Peyer's patch (tissue), 4 donors: ENCODE measurements around the gene ADM2. TPM values are rescaled to one million over a fixed set of nuclear protein-coding genes. Genes with fewer than 3 reads are reported as not detected.

Experiments
- DNase-seq, 3 donors: peaks; one replicate each; pipeline ENCODE4 v3.0.0-alpha.2; 2017 to 2019
- H3K27ac ChIP-seq, 4 donors: fragments of 200-600 bp; sonication (generic); one replicate each; pipeline ENCODE4 v1.5.1; 2016 to 2019
- H3K27me3 ChIP-seq, 2 donors: fragments of 200-600 bp; sonication (generic); one replicate each; pipeline ENCODE4 v1.5.1; 2019
- H3K36me3 ChIP-seq, 3 donors: fragments of 200-600 bp; sonication (generic); one replicate each; pipeline ENCODE4 v1.5.1; 2016 to 2019
- H3K4me1 ChIP-seq, 4 donors: fragments of 200-600 bp; sonication (generic); one replicate each; pipeline ENCODE4 v1.5.1; 2016 to 2019
- H3K4me3 ChIP-seq, 4 donors: fragments of 200-600 bp; sonication (generic); 1 replicate in 3 of 4; 2 replicates in 1 of 4; pipeline ENCODE4 v1.5.1; 2016 to 2019; ENCODE audit warnings: mild to moderate bottlenecking in 1 of 4
- H3K9me3 ChIP-seq, 4 donors: fragments of 200-600 bp; sonication (generic); one replicate each; pipeline ENCODE4 v1.5.1; 2016 to 2019; ENCODE audit warnings: mild to moderate bottlenecking in 1 of 4
- POLR2A ChIP-seq, 2 donors: fragments of 450-650 bp; IDR thresholded peaks; one replicate each; pipeline ENCODE4 v1.5.1; 2017; ENCODE audit warnings: antibody characterized with exemption in 2 of 2, mild to moderate bottlenecking in 2 of 2, moderate library complexity in 2 of 2
- total RNA-seq, 4 donors: library from RNA; depleted of rRNA; stranded (reverse); fragments of >200 nt; gene quantifications; one replicate each; pipeline ENCODE4 v1.1.0, GENCODE V29; 2016
- TF ChIP-seq, protein P1 (sequence below), 6 experiments: fragments of 450-650 bp in 4 of 6; fragments of 200-600 bp in 2 of 6; sonication (generic) in 1 of 6; IDR thresholded peaks; one replicate each; pipeline ENCODE4 v1.5.1; 2017 to 2019; ENCODE audit warnings: antibody characterized with exemption in 6 of 6, mild to moderate bottlenecking in 3 of 6, moderate library complexity in 1 of 6

ADM2 gene
- total RNA-seq, 4 donors from 2014 or later, result 0.83 to 8.4 (median 5.8) TPM

DNA sequence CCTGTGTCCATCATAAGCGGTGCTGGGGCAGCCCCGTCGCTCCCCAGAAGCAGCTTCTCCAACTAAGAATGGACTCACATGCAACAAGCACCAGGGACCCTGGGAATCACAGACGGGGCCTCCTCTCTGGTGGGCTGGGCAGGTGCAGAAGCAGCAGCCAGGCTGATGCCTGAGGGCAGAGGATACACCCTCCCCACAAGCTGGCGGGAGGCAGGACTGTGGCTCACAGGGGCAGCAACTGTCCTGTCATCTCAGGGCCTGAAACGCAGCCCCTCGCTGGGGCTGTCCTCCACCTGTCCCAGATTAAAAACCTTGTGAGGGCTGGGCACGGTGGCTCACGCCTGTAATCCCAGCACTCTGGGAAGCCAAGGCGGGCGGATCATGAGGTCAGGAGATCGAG, 3.4 kb upstream of the ADM2 start:
- no peak overlapping the region for H3K27ac ChIP-seq
- no peaks in the 10 kb centered on the region for H3K9me3 ChIP-seq
- TF ChIP-seq, protein P1, sequence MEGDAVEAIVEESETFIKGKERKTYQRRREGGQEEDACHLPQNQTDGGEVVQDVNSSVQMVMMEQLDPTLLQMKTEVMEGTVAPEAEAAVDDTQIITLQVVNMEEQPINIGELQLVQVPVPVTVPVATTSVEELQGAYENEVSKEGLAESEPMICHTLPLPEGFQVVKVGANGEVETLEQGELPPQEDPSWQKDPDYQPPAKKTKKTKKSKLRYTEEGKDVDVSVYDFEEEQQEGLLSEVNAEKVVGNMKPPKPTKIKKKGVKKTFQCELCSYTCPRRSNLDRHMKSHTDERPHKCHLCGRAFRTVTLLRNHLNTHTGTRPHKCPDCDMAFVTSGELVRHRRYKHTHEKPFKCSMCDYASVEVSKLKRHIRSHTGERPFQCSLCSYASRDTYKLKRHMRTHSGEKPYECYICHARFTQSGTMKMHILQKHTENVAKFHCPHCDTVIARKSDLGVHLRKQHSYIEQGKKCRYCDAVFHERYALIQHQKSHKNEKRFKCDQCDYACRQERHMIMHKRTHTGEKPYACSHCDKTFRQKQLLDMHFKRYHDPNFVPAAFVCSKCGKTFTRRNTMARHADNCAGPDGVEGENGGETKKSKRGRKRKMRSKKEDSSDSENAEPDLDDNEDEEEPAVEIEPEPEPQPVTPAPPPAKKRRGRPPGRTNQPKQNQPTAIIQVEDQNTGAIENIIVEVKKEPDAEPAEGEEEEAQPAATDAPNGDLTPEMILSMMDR (IDR thresholded peaks at IDR 0.05), result no peak
- TF ChIP-seq POLR2A (IDR thresholded peaks at IDR 0.05), result no peak
- peaks cover 0 to 22% of the 10 kb centered on the region in 2 donors for H3K27me3 ChIP-seq
- no peak overlapping the region for H3K4me3 ChIP-seq
- peaks cover 0 to 38% (median 22%) of the 10 kb centered on the region in 4 donors for H3K4me1 ChIP-seq
- no peaks in the 10 kb centered on the region for H3K36me3 ChIP-seq
- DNase-seq, result no peak

DNA sequence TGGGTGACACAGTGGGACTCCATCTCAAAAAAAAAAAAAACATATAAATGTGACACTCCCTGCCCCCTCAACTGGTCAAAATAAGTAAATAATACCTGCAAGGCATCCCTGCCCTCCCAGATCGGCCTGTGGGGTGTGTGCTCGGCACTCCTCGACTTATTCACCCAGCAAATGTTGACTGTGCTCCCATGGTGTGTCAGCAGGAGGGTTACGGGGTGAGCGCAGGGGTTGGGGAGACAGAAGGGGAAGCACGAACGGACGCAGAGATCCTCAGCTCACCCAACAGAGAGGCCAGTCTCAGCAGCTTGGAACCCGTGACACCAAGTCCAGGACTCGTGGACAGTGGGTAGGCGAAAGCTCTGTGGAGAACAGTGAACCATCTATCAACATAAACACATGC, 1.6 kb upstream of the ADM2 start:
- Histone ChIP-seq H3K4me1 (peaks cover 0 to 44% (median 21%) of the 10 kb centered on the region in 4 donors), H3K27ac (no peak overlapping the region), H3K9me3 (no peaks in the 10 kb centered on the region), H3K4me3 (no peak overlapping the region), H3K36me3 (no peaks in the 10 kb centered on the region), H3K27me3 (peaks cover 0 to 22% of the 10 kb centered on the region in 2 donors)
- TF ChIP-seq, protein P1 (IDR thresholded peaks at IDR 0.05), result no peak
- TF ChIP-seq POLR2A (IDR thresholded peaks at IDR 0.05), result no peak
- no peak for DNase-seq

DNA sequence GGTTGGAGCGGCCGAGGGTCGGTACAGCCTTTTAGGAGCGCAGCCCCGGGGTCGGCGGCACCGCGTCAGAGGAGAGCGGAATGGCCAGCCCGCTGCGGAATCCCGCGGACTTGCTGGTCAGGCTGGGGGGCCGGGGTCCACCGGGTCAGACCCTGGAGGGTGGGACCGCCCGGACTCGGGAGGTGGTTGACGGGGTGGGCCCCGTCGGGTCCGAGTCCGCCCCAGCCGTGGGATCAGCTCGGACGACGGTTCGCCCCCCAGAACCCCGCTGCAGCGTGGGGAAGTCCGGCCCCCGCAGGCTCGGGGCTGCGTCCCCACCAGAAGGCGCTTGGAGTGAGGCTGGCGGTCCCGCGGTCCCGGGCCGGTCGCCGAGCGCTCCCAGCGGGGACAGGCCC, 301 bp upstream of the ADM2 start:
- Histone ChIP-seq H3K27me3 (peaks cover 0 to 22% of the 10 kb centered on the region in 2 donors), H3K4me3 (peak overlapping the region; percentile 61 to 94 (median 71)), H3K36me3 (no peaks in the 10 kb centered on the region), H3K4me1 (peaks cover 0 to 41% (median 20%) of the 10 kb centered on the region in 4 donors), H3K27ac (peak overlapping the region in 2 of 4 donors; percentile 80 to 85), H3K9me3 (no peaks in the 10 kb centered on the region)
- DNase-seq, result no peak
- TF ChIP-seq, protein P1 (IDR thresholded peaks at IDR 0.05), result no peak
- no peak for TF ChIP-seq POLR2A (IDR thresholded peaks at IDR 0.05)

GRCh38 chr22:50482107-50483074, 1.0 kb downstream of the ADM2 start:
- no peaks in the 10 kb centered on the region for H3K9me3 ChIP-seq
- H3K4me3 ChIP-seq, result peak overlapping the region; percentile 61 to 94 (median 71)
- peak overlapping the region; percentile 30 to 85 (median 75) for H3K27ac ChIP-seq
- peaks cover 0 to 22% of the 10 kb centered on the region in 2 donors for H3K27me3 ChIP-seq
- peak in 1 of 3 donors; percentile 69 for DNase-seq
- peaks cover 0 to 41% (median 20%) of the 10 kb centered on the region in 4 donors for H3K4me1 ChIP-seq
- H3K36me3 ChIP-seq, result no peaks in the 10 kb centered on the region
- peak; percentile 11 to 52 for TF ChIP-seq POLR2A (IDR thresholded peaks at IDR 0.05)
- TF ChIP-seq, protein P1 (IDR thresholded peaks at IDR 0.05), result no peak

- TF ChIP-seq POLR2A (IDR thresholded peaks at IDR 0.05), result no peak
- Histone ChIP-seq H3K9me3 (no peaks in the 10 kb centered on the region), H3K4me3 (no peak overlapping the region), H3K27ac (peak overlapping the region in 1 of 4 donors; percentile 79), H3K36me3 (no peaks in the 10 kb centered on the region), H3K4me1 (peaks cover 0 to 41% (median 20%) of the 10 kb centered on the region in 4 donors), H3K27me3 (peaks cover 0 to 22% of the 10 kb centered on the region in 2 donors)
- DNase-seq, result no peak
Measured at GRCh38 chr22:50483106-50483505, 1.8 kb downstream of the ADM2 start.

DNA sequence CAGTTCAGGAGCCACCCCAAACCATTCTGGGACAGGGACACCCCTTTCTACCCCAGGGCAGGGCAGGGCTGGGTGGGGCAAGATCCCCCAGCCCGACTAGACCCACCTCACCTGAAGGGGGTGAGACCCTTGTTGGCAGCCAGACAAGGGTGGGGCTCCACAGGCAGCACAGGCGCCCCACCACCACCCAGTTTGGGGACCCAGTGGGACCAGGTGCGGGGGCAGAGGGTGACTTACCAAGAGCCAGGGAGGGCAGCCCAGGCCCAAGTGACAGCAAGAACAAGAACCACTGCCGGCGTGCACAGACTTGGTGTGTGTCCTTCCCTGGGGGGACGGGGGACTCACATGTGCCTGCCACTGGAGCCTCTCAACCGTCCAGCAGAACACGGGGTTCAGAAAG, 2.2 kb downstream of the ADM2 start:
- Histone ChIP-seq H3K9me3 (no peaks in the 10 kb centered on the region), H3K27me3 (peaks cover 0 to 22% of the 10 kb centered on the region in 2 donors), H3K4me3 (peak overlapping the region in 1 of 4 donors; percentile 5), H3K36me3 (no peaks in the 10 kb centered on the region), H3K4me1 (peaks cover 0 to 41% (median 20%) of the 10 kb centered on the region in 4 donors), H3K27ac (peak overlapping the region in 1 of 4 donors; percentile 79)
- TF ChIP-seq, protein P1 (IDR thresholded peaks at IDR 0.05), result no peak
- no peak for TF ChIP-seq POLR2A (IDR thresholded peaks at IDR 0.05)
- no peak for DNase-seq
